Testis (tissue), 2 donors: ENCODE data around the gene PTPRD.

Experiments
- CTCF ChIP-seq, 3 experiments: fragments of 450-650 bp in 2 of 3; fragments of 200-600 bp in 1 of 3; sonication (generic) in 1 of 3; IDR thresholded peaks; one replicate each; pipeline ENCODE4 v1.5.1; 2016 to 2019; ENCODE audit warnings: antibody characterized with exemption in 3 of 3, mild to moderate bottlenecking in 2 of 3, moderate library complexity in 1 of 3
- POLR2A ChIP-seq: fragments of 450-650 bp; IDR thresholded peaks from one replicate; pipeline ENCODE4 v1.6.1; 2017; ENCODE audit warnings: antibody characterized with exemption, mild to moderate bottlenecking, moderate library complexity

- TF ChIP-seq CTCF (IDR thresholded peaks at IDR 0.05) (no peak), POLR2A (no peak)
Observed at GRCh38 chr9:9538356-9538755, 1074.4 kb downstream of the PTPRD start.
